Adrenal gland (tissue), 5 donors: ENCODE results near the gene PCK1.

Source experiments
- CTCF ChIP-seq, 6 experiments: fragments of 450-650 bp in 4 of 6; fragments of 200-600 bp in 2 of 6; sonication (generic) in 1 of 6; IDR thresholded peaks; 1 replicate in 5 of 6; 2 replicates in 1 of 6; pipeline versions ENCODE4 v1.5.1 to v1.8.0; 2016 to 2021; ENCODE audit warnings: antibody characterized with exemption in 6 of 6, mild to moderate bottlenecking in 2 of 6, moderate library complexity in 1 of 6
- POLR2A ChIP-seq, 2 donors: fragments of 450-650 bp; IDR thresholded peaks; one replicate each; pipeline ENCODE4 v1.6.1; 2017; ENCODE audit warnings: antibody characterized with exemption in 2 of 2, mild to moderate bottlenecking in 2 of 2, moderate library complexity in 1 of 2
- donor health status: DM: no; HTN: no; CAD: no.

GRCh38 chr20:57596998-57597939, 36.4 kb downstream of the PCK1 start:
- peak; percentile 63 to 93 (median 86) for TF ChIP-seq CTCF (IDR thresholded peaks at IDR 0.05)
- TF ChIP-seq POLR2A (IDR thresholded peaks at IDR 0.05): no peak
